Left renal cortex interstitium (tissue), 4 donors: Measurements from ENCODE around the gene SLC4A1. TPM values are rescaled to one million over a fixed set of nuclear protein-coding genes. Genes with fewer than 3 reads are reported as not detected.
"Not testable (repeated sequence)": the region's sequence is repeated elsewhere in the genome, so short reads cannot be mapped to it uniquely, and the experiment has no call there.

Experiments
- DNase-seq, 4 donors: peaks; one replicate each; pipeline ENCODE4 v3.0.0-alpha.2; 2013; ENCODE audit warnings: low read depth in 4 of 4, low spot score in 2 of 4, missing footprints in 1 of 4
- polyA plus RNA-seq, 4 donors: library from polyadenylated mRNA; unstranded; fragments of 120-200 nt; gene quantifications; one replicate each; pipeline ENCODE4 v1.2.1, GENCODE V29; 2013; ENCODE audit not compliant: insufficient read length in 4 of 4

SLC4A1 gene
- polyA plus RNA-seq, 4 donors = 6.6 to 23.4 (median 10.3) TPM

GRCh38 chr17:44258811-44259351 is 9.1 kb downstream of the SLC4A1 start:
- DNase-seq = no peak

DNA sequence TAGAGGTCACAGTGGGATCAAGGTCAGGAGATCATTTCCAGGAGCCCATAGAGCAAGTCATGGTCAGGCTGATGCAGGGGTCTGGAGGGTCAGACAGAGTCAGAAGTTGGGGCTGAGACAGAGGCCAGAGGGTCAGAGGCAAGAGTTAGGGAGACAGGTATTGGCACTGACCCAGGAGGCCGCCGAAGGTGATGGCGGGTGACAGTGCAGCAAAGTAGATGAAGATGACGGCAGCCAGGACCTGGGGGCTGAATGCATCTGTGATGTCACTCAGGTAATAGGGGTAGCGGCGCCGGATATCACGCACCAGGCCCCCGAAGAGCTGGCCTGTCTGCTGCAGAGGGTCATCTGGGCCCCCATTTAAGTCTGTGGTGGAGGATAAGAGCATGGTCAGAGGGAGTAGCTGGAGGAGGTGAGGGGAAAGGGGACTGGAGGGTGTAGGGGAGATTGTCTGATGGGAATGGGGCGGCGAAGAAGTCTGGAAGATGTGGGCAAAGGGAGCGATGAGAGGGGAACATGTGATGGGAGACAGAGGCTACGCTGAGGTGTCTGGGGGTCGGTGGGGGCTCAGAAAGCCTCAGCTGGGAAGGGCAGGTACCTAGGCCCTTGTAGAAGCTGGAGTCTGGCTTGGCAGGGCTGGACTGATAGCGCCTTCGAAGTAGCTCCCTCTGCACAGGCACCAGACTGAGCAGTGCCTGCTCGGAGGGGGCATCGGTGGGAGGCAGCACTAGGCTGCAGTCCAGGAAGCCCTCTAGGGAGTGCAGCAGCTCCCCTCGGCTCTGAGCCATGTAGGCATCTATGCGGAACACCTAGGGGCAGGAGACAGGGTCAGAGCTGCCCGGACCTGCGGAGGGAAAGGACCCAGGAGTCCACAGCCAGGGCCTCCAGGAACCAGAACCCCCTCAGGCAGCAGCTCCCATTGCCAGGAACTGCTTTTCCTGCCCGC is 9.8 kb downstream of the SLC4A1 start:
- no peak for DNase-seq

DNA sequence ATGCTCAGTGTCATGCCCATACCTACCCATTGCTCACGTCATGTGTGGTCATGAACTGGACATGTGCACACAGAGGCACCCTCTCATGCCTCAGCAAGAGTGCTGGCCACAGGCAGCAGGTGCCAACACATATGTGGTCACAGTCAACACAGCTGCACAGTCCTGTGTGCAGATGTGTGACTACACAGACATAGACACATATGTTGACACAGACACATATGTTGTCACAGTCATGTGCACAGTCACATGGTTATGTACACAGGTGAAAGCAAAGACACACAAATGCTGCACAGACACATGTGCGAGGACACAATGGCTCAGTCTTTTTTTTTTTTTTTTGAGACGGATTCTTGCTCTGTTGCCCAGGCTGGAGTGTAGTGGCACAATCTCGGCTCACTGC is 11.3 kb downstream of the SLC4A1 start:
- DNase-seq = no peak

DNA sequence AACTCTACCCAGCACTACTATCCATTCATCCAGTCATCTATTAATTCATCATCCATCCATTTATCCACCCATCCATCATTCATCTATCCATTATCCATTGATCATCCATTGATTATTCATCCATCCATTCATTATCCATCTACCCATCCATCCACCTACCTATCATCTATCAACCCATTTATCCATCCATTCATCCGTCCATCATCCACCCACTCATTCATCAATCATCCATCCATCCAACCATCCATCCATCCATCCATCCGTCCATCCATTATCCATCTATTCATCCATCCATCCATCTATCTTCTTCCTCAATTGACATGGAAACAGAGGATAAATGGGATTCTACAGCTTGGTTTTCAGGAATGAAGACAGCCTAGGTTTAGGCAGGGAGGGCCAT is 12.0 kb downstream of the SLC4A1 start:
- DNase-seq = no peak

- DNase-seq = no peak
Observed at GRCh38 chr17:44254361-44255095, 13.4 kb downstream of the SLC4A1 start.

GRCh38 chr17:44253006-44253405 is 14.9 kb downstream of the SLC4A1 start:
- no peak for DNase-seq

DNA sequence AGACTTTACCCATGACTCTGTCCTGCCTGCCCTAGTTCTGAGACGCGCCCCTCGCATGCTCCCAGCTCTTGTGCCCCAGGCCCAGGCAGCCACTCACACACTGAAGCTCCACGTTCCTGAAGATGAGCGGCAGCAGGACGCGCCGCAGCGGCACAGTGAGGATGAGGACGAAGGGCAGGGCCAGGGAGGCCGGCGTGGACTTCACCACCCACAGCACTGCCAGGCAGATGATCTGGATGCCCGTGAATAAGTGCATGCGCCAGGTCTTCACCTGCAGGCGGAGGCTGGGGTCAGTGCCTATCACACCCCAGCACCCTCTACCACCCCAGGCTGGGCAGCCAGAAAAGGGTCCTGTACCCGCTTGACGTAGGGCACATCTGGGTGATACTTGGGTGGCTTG is 16.9 kb downstream of the SLC4A1 start:
- no peak for DNase-seq

- no peak for DNase-seq
Observed at GRCh38 chr17:44249501-44250246, 18.3 kb downstream of the SLC4A1 start.

GRCh38 chr17:44247876-44248736 is 19.8 kb downstream of the SLC4A1 start:
- no peak for DNase-seq

- DNase-seq = no peak
Observed at GRCh38 chr17:44247440-44247841, 20.5 kb downstream of the SLC4A1 start.

DNA sequence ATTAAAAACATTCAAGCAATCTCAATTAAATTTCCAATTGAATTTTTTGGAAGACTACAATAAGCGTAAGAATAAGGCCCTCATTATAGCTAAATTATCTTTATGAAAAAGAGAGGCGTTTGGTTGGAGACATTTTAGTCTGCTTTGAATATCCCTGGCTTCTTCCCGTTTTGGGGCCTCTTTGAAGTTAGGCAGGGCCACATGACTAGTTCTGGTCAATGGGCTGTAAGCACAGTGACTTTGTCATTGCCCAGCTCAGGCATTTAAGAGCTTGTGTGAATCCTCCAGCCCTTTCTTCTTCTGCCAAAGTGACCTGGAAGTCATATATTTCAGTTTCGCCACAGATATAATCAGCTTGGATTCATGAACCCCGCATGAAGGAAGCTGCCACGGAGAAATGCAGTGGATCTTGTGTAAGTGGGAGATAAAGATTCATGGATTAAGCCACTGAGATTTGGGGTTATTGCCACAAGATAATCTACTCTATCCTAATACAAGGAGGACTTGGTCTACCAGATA is 26.8 kb downstream of the SLC4A1 start:
- no peak for DNase-seq

DNA sequence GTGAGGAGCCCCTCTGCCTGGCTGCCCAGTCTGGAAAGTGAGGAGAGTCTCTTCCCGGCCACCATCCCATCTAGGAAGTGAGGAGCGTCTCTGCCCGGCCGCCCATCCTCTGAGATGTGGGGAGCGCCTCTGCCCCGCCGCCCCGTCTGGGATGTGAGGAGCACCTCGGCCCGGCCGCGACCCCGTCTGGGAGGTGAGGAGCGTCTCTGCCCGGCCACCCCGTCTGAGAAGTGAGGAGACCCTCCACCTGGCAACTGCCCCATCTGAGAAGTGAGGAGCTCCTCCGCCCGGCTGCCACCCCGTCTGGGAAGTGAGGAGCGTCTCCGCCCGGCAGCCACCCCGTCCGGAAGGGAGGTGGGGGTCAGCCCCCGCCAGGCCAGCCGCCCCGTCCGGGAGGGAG is 30.0 kb downstream of the SLC4A1 start:
- DNase-seq = not testable (repeated sequence)

GRCh38 chr17:44236444-44236991 is 31.4 kb downstream of the SLC4A1 start:
- no peak for DNase-seq

DNA sequence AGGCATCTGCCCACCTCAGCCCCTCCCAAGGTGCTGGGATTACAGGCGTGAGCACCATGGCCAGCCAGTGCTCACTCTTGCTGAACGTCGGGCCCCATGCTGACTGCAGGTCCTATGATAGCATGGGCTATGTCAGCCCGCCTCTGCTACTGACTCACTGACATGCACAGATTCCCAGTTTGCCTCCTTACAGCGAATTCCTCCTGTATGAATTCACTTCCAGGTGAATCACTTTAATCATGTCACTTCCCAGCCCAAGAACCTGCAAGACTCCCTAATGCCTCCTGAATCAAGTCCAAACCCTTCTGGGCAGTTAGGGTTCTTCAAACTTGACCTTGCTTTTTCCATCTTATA is 32.4 kb downstream of the SLC4A1 start:
- DNase-seq = no peak

- no peak for DNase-seq
Observed at GRCh38 chr17:44233582-44233981, 34.4 kb downstream of the SLC4A1 start.

DNA sequence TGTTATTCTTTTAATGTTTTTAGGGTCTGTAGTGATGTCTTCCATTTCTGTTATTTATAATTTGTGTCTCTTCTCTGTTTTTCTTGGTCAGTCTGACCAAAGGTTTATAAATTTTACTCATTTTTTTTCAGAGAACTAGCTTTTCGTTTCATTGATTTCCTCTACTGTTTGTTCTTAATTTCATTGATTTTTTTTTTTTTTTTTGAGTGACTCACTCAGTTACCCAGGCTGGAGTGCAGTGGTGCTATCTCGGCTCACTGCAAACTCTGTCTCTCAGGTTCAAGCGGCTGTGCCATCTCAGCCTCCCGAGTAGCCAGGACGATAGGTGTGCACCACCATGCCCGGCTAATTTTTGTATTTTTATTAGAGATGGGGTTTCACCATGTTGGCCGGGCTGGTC is 35.9 kb downstream of the SLC4A1 start:
- DNase-seq = no peak

DNA sequence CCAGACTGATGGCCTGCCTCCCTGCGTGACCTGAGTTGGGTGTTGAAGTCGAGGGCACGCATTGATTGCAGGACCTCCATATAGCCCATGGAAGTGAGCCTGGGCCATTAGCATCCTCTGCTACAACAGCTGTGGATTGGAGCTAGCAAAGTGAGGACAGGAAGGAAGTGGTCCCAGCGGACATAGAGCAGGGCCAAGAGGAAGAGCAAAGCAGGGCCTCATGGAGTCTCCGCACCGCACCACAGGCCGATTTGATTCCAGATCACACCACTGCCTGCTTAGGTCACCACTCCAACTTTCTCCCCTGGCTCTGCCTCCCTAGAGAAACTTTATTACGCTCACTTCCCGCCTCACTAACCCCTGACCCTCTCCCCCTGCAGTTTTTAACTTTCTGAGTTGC is 37.8 kb downstream of the SLC4A1 start:
- no peak for DNase-seq

DNA sequence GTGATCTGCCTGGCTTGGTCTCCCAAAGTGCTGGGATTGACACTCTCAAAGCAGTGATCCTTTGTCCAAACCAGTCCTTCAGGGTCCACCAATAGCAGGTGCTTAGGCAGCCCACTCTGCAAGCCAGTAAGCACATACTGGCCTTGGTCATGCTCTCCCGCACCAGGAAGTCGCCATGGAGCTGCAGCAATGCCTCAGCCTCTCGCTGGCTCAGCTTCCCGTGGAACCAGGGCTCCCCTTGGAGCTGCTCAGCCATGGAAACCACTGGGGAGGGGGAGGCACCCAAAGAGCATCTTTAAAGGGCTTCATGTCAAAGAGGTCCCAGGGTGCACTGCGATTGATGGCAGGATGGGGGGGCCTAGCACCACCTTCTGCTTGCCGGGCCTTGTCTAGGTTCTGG is 38.8 kb downstream of the SLC4A1 start:
- no peak for DNase-seq

GRCh38 chr17:44223541-44224071 is 44.3 kb downstream of the SLC4A1 start:
- no peak for DNase-seq
